HepG2 (cell line): ENCODE measurements around the gene AGAP3. TPM values are rescaled to one million over a fixed set of nuclear protein-coding genes. Genes with fewer than 3 reads are reported as not detected.

Experiments used
- ADNP ChIP-seq: sonication (generic); formaldehyde crosslinking; IDR thresholded peaks from 2 replicates; pipeline ENCODE4 v1.4.0; 2020; ENCODE audit warnings: missing genetic modification reagents
- DNMT3B ChIP-seq: conservative IDR thresholded peaks from 2 replicates; pipeline ENCODE4 v1.6.1; 2016; ENCODE audit warnings: missing biosample characterization, control low read depth
- IRF2 ChIP-seq: IDR thresholded peaks from 2 replicates; pipeline ENCODE4 v1.6.1; 2018; ENCODE audit warnings: missing genetic modification reagents, missing compliant biosample characterization
- KDM4B ChIP-seq: sonication (generic); formaldehyde crosslinking; IDR thresholded peaks from 2 replicates; pipeline ENCODE4 v1.4.0; 2020; ENCODE audit warnings: missing genetic modification reagents
- MTA3 ChIP-seq: sonication (generic); formaldehyde crosslinking; IDR thresholded peaks from 2 replicates; pipeline ENCODE4 v1.4.0; 2020; ENCODE audit warnings: missing genetic modification reagents
- POLR2A ChIP-seq, 2 experiments: IDR thresholded peaks; 2 replicates each; pipeline ENCODE4 v1.6.1; 2011; ENCODE audit warnings: low read depth in 2 of 2, low read length in 2 of 2, mild to moderate bottlenecking in 1 of 2, moderate library complexity in 1 of 2; ENCODE audit not compliant: insufficient read depth in 1 of 2
- POLR2AphosphoS5 ChIP-seq: IDR thresholded peaks from 2 replicates; pipeline ENCODE4 v1.6.1; 2012; ENCODE audit warnings: low read depth, low read length
- SNAPC2 ChIP-seq: sonication (generic); formaldehyde crosslinking; IDR thresholded peaks from 2 replicates; pipeline ENCODE4 v1.8.1; 2022; ENCODE audit warnings: mild to moderate bottlenecking, missing genetic modification reagents
- YEATS4 ChIP-seq: sonication (generic); formaldehyde crosslinking; IDR thresholded peaks from 2 replicates; pipeline ENCODE4 v1.4.0; 2020; ENCODE audit warnings: missing genetic modification reagents, borderline replicate concordance
- ZFY ChIP-seq: sonication (generic); formaldehyde crosslinking; IDR thresholded peaks from 2 replicates; pipeline ENCODE4 v1.4.0; 2020; ENCODE audit warnings: missing genetic modification reagents
- ZNF136 ChIP-seq: sonication (generic); formaldehyde crosslinking; IDR thresholded peaks from 2 replicates; pipeline ENCODE4 v1.8.1; 2022; ENCODE audit warnings: low read depth, mild to moderate bottlenecking, moderate library complexity, missing genetic modification reagents
- ZNF232 ChIP-seq: sonication (generic); formaldehyde crosslinking; IDR thresholded peaks from 2 replicates; pipeline ENCODE4 v1.4.0; 2020; ENCODE audit warnings: missing genetic modification reagents, borderline replicate concordance
- ZNF558 ChIP-seq: sonication (generic); formaldehyde crosslinking; IDR thresholded peaks from 2 replicates; pipeline ENCODE4 v1.9.0; 2022; ENCODE audit warnings: mild to moderate bottlenecking, missing genetic modification reagents, borderline replicate concordance
- ZNF564 ChIP-seq: sonication (generic); formaldehyde crosslinking; IDR thresholded peaks from 2 replicates; pipeline ENCODE4 v1.8.1; 2023; ENCODE audit warnings: mild to moderate bottlenecking, missing genetic modification reagents
- ZNF7 ChIP-seq: IDR thresholded peaks from 2 replicates; pipeline ENCODE4 v1.6.1; 2016; ENCODE audit warnings: missing biosample characterization, missing genetic modification reagents
- polyA plus RNA-seq, 8 experiments: library from polyadenylated mRNA; depleted of rRNA in 3 of 8; stranded (reverse) in 7 of 8; unstranded in 1 of 8; fragments of >200 nt; fragmentation: Illumina TruSeq in 4 of 8; extraction: Trizol in 4 of 8; gene quantifications; 2 replicates each; pipeline versions ENCODE4 v1.2.1 to v1.2.3, GENCODE V29; 2011 to 2016; ENCODE audit warnings: low read depth in 4 of 8, missing spikeins in 1 of 8, mixed read lengths in 1 of 8; ENCODE audit not compliant: insufficient read depth in 1 of 8
- total RNA-seq, 5 experiments: library from RNA; depleted of rRNA; stranded (reverse); fragments of >200 nt; fragmentation: Illumina TruSeq; extraction: Trizol; gene quantifications; 2 replicates each; pipeline ENCODE4 v1.2.3, GENCODE V29; 2016; ENCODE audit warnings: low read depth in 1 of 5
- TF ChIP-seq, protein P1 (sequence below): sonication (generic); formaldehyde crosslinking; IDR thresholded peaks from 2 replicates; pipeline ENCODE4 v1.5.1; 2020; ENCODE audit warnings: missing genetic modification reagents, mild to moderate bottlenecking, borderline replicate concordance
- TF ChIP-seq, protein P2 (sequence below): sonication (generic); formaldehyde crosslinking; IDR thresholded peaks from 2 replicates; pipeline ENCODE4 v1.5.0; 2020; ENCODE audit warnings: mild to moderate bottlenecking, missing genetic modification reagents, borderline replicate concordance
- TF ChIP-seq, protein P3 (sequence below): sonication (generic); formaldehyde crosslinking; IDR thresholded peaks from 2 replicates; pipeline ENCODE4 v1.4.0; 2020; ENCODE audit warnings: missing genetic modification reagents
- TF ChIP-seq, protein P4 (sequence below): sonication (generic); formaldehyde crosslinking; IDR thresholded peaks from 2 replicates; pipeline ENCODE4 v1.4.0; 2020; ENCODE audit warnings: mild to moderate bottlenecking, low read depth, missing genetic modification reagents

AGAP3 gene
- total and polyA plus RNA-seq, 2 of the 13 experiments (the other 11 are each of a cell fraction or from before 2014, with no cell fraction given), result 31.3 to 61.4 TPM

DNA sequence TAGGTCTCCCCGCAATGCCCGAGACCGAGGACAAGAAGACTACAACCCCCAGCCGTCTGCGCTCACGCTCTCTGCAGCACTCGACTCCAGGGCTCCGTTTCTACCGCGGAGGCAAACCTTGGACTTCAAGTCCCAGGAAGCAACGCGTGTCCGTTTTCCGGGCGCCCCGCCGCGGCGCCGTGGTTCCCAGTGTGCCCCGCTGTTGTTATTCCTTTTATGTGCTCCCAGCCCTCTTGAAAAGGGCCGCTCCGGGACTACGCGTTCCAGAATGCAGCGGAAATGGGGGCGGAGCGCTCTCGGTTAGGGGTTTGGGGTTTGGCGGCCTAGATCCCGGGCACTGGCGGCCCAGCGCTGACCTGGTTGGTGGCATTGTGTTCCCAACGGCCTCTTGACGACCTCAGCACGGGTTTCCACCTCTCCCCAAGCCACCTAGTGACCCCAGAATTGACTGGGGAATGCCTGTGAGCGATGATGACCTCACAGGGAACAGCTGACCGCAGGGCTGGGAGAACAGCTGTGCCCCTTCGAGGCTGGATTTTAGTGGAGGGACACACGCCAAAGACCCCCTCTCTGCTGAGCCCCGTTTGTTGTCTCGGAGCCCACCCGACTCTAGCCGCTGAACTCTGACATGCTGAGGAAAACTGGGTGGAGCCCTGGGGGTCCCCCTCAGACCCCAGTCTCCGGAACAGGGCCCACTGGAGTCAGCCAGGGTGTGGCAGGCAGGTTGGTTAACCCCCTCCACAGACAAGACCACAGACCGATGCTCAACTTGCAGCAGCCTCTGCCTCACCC is 28.1 kb upstream of the AGAP3 start (continued):
- TF ChIP-seq YEATS4, result no peak
- TF ChIP-seq ZNF564 (CRISPR knock-in tag), result 0 out of 2 replicates have a peak, but pooled peaks have one; percentile 47
- TF ChIP-seq ZNF558, result 0 out of 2 replicates have a peak, but pooled peaks have one; percentile 15
- TF ChIP-seq, protein P1, sequence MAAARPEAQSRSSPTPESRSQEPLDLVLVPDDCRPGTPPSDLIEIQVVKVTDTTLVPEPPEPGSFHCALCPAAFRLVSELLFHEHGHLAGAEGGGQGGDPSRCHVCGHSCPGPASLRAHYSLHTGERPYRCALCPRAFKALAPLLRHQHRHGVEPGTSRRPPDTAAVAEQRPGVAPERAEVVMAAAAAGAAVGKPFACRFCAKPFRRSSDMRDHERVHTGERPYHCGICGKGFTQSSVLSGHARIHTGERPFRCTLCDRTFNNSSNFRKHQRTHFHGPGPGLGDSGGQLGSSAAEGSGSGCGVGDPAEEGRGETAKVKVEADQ (CRISPR knock-in tag), result no peak
- TF ChIP-seq SNAPC2 (CRISPR knock-in tag), result no peak
- no peak for TF ChIP-seq MTA3 (CRISPR knock-in tag)
- peak; percentile 13; the same call in 1 of the 2 replicates for TF ChIP-seq ZNF136 (CRISPR knock-in tag)
- TF ChIP-seq ZNF7 (CRISPR knock-in tag), result no peak
- TF ChIP-seq POLR2AphosphoS5, result peak; percentile 67
- peak; percentile 95 for TF ChIP-seq ZFY
- TF ChIP-seq IRF2 (CRISPR knock-in tag), result peak; percentile 96
- TF ChIP-seq, protein P2, sequence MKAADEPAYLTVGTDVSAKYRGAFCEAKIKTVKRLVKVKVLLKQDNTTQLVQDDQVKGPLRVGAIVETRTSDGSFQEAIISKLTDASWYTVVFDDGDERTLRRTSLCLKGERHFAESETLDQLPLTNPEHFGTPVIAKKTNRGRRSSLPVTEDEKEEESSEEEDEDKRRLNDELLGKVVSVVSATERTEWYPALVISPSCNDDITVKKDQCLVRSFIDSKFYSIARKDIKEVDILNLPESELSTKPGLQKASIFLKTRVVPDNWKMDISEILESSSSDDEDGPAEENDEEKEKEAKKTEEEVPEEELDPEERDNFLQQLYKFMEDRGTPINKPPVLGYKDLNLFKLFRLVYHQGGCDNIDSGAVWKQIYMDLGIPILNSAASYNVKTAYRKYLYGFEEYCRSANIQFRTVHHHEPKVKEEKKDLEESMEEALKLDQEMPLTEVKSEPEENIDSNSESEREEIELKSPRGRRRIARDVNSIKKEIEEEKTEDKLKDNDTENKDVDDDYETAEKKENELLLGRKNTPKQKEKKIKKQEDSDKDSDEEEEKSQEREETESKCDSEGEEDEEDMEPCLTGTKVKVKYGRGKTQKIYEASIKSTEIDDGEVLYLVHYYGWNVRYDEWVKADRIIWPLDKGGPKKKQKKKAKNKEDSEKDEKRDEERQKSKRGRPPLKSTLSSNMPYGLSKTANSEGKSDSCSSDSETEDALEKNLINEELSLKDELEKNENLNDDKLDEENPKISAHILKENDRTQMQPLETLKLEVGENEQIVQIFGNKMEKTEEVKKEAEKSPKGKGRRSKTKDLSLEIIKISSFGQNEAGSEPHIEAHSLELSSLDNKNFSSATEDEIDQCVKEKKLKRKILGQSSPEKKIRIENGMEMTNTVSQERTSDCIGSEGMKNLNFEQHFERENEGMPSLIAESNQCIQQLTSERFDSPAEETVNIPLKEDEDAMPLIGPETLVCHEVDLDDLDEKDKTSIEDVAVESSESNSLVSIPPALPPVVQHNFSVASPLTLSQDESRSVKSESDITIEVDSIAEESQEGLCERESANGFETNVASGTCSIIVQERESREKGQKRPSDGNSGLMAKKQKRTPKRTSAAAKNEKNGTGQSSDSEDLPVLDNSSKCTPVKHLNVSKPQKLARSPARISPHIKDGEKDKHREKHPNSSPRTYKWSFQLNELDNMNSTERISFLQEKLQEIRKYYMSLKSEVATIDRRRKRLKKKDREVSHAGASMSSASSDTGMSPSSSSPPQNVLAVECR, result peak; percentile 78; the same call in 1 of the 2 replicates
- TF ChIP-seq KDM4B (CRISPR knock-in tag), result no peak
- TF ChIP-seq ADNP (CRISPR knock-in tag), result no peak
- TF ChIP-seq, protein P3, sequence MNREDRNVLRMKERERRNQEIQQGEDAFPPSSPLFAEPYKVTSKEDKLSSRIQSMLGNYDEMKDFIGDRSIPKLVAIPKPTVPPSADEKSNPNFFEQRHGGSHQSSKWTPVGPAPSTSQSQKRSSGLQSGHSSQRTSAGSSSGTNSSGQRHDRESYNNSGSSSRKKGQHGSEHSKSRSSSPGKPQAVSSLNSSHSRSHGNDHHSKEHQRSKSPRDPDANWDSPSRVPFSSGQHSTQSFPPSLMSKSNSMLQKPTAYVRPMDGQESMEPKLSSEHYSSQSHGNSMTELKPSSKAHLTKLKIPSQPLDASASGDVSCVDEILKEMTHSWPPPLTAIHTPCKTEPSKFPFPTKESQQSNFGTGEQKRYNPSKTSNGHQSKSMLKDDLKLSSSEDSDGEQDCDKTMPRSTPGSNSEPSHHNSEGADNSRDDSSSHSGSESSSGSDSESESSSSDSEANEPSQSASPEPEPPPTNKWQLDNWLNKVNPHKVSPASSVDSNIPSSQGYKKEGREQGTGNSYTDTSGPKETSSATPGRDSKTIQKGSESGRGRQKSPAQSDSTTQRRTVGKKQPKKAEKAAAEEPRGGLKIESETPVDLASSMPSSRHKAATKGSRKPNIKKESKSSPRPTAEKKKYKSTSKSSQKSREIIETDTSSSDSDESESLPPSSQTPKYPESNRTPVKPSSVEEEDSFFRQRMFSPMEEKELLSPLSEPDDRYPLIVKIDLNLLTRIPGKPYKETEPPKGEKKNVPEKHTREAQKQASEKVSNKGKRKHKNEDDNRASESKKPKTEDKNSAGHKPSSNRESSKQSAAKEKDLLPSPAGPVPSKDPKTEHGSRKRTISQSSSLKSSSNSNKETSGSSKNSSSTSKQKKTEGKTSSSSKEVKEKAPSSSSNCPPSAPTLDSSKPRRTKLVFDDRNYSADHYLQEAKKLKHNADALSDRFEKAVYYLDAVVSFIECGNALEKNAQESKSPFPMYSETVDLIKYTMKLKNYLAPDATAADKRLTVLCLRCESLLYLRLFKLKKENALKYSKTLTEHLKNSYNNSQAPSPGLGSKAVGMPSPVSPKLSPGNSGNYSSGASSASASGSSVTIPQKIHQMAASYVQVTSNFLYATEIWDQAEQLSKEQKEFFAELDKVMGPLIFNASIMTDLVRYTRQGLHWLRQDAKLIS (CRISPR knock-in tag), result no peak
- peak in 1 of 2 experiments; percentile 76; a peak in 2 of 4 replicates for TF ChIP-seq POLR2A (IDR thresholded peaks at IDR 0.05; ENCODE audit: insufficient read depth in 1 of 2, low read depth in 2 of 2, low read length in 2 of 2)
- TF ChIP-seq DNMT3B (CRISPR knock-in tag), result no peak
- TF ChIP-seq, protein P4, sequence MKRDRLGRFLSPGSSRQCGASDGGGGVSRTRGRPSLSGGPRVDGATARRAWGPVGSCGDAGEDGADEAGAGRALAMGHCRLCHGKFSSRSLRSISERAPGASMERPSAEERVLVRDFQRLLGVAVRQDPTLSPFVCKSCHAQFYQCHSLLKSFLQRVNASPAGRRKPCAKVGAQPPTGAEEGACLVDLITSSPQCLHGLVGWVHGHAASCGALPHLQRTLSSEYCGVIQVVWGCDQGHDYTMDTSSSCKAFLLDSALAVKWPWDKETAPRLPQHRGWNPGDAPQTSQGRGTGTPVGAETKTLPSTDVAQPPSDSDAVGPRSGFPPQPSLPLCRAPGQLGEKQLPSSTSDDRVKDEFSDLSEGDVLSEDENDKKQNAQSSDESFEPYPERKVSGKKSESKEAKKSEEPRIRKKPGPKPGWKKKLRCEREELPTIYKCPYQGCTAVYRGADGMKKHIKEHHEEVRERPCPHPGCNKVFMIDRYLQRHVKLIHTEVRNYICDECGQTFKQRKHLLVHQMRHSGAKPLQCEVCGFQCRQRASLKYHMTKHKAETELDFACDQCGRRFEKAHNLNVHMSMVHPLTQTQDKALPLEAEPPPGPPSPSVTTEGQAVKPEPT (CRISPR knock-in tag), result no peak
- TF ChIP-seq ZNF232, result peak; percentile 61; the same call in 1 of the 2 replicates
